HG03571 (cell line): ENCODE results near the gene SNUPN.
"Not testable (repeated sequence)": the region's sequence is repeated elsewhere in the genome, so short reads cannot be mapped to it uniquely, and the experiment has no call there.

Source experiments
- ATAC-seq: cut with Tn5 transposase; IDR thresholded peaks from one replicate; pipeline ENCODE4 v1.9.1; 2021; ENCODE audit not compliant: unreplicated experiment

The SNUPN gene

GRCh38 chr15:75637245-75638009 lies 11.9 kb upstream of the SNUPN start:
- ATAC-seq = no peak

- ATAC-seq = no peak
These were observed 10.5 kb upstream of the SNUPN start for GRCh38 chr15:75636026-75636425.

GRCh38 chr15:75633922-75634321 lies 8.4 kb upstream of the SNUPN start:
- not testable (repeated sequence) for ATAC-seq

- no peak for ATAC-seq
These were observed 6.4 kb upstream of the SNUPN start for GRCh38 chr15:75631935-75632334.

GRCh38 chr15:75622505-75622904 lies 3.0 kb downstream of the SNUPN start:
- no peak for ATAC-seq

- ATAC-seq = no peak
These were observed 4.6 kb downstream of the SNUPN start for GRCh38 chr15:75620841-75621391.

- no peak for ATAC-seq
These were observed 5.3 kb downstream of the SNUPN start for GRCh38 chr15:75620058-75620820.

- ATAC-seq = no peak
These were observed 8.8 kb downstream of the SNUPN start for GRCh38 chr15:75616766-75617165.

- no peak for ATAC-seq
These were observed 18.5 kb downstream of the SNUPN start for GRCh38 chr15:75606711-75607699.

- no peak for ATAC-seq
These were observed 19.5 kb downstream of the SNUPN start for GRCh38 chr15:75606026-75606425.

- ATAC-seq = no peak
These were observed 26.1 kb downstream of the SNUPN start for GRCh38 chr15:75599401-75599800.

- no peak for ATAC-seq
These were observed 27.2 kb downstream of the SNUPN start for GRCh38 chr15:75598361-75598760.

- ATAC-seq = no peak
These were observed 27.7 kb downstream of the SNUPN start for GRCh38 chr15:75597667-75598341.

GRCh38 chr15:75596703-75597345 lies 28.7 kb downstream of the SNUPN start:
- ATAC-seq = no peak

GRCh38 chr15:75594276-75594675 lies 31.2 kb downstream of the SNUPN start:
- no peak for ATAC-seq

- no peak for ATAC-seq
These were observed 33.7 kb downstream of the SNUPN start for GRCh38 chr15:75591655-75592364.

- no peak for ATAC-seq
These were observed 35.3 kb downstream of the SNUPN start for GRCh38 chr15:75590239-75590638.

- ATAC-seq = no peak
These were observed 36.5 kb downstream of the SNUPN start for GRCh38 chr15:75589071-75589470.

- ATAC-seq = not testable (repeated sequence)
These were observed 39.1 kb downstream of the SNUPN start for GRCh38 chr15:75586422-75586821.
